ENCODE data around the gene CORO2A.
"Not testable (repeated sequence)": the region's sequence is repeated elsewhere in the genome, so short reads cannot be mapped to it uniquely, and the experiment has no call there.

CORO2A gene

DNA sequence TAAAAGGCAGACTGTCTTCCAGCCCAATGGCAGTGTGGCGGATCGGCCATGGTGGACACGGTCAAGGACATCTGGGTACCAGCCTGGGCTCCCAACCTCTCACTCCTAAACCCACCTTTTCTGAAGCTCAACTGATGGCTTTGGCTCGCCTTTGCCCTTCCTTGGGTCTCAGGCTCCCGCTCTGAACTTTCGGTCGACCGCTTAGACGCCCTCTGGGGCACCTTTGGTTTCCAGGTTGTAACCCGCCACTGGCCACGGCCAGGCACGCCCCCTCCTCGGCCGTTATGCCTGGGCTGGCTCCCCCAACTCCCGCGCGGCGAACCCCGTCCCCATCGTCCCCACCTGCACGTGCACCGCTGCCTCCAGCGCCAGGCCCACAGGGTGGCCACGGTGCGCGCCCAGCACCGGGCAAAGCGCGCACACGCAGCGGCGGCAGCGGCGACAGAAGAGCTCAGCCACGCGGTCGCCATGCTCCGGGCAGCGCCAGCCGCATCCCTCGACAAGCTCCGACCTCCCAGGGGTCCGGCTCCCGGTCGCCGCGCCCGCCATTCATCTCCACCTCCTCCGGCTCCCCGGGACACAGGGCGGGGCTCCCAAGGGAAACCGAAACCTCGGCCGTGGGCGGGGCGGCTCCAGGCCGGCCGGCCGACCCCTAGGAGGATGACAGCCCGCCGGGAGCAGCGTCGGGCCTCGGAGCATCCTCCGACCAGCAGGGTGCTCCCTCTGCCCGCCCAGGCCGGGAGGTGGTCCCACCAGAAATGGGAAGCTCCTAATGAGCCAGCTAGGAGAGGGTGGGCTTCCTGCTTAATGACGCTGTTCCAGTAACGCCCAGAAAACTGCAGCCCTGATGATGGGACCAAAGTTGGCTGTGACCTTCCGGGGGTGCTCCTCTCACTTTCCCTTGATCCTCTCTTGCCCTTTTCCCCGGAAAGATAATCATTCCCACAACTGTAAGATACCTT, 73.5 kb downstream of the CORO2A start, which contains the start of gene TRIM14:
TRIM14 (minus strand) TSS at position 583 of the 962 bp plus-strand sequence; CDS start at position 549, 34 bp downstream.
- H3K4me3 ChIP-seq (ENCODE audit: control insufficient read depth, low read depth, low read length), result peak within 1 kb of the TSS; percentile 71
- DNase-seq (ENCODE audit: low read depth), result no peak
- TF ChIP-seq, protein P1, sequence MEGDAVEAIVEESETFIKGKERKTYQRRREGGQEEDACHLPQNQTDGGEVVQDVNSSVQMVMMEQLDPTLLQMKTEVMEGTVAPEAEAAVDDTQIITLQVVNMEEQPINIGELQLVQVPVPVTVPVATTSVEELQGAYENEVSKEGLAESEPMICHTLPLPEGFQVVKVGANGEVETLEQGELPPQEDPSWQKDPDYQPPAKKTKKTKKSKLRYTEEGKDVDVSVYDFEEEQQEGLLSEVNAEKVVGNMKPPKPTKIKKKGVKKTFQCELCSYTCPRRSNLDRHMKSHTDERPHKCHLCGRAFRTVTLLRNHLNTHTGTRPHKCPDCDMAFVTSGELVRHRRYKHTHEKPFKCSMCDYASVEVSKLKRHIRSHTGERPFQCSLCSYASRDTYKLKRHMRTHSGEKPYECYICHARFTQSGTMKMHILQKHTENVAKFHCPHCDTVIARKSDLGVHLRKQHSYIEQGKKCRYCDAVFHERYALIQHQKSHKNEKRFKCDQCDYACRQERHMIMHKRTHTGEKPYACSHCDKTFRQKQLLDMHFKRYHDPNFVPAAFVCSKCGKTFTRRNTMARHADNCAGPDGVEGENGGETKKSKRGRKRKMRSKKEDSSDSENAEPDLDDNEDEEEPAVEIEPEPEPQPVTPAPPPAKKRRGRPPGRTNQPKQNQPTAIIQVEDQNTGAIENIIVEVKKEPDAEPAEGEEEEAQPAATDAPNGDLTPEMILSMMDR (IDR thresholded peaks at IDR 0.05; ENCODE audit: control insufficient read depth, insufficient read depth, low read depth, low read length, missing control alignments), result peak; percentile 27

DNA sequence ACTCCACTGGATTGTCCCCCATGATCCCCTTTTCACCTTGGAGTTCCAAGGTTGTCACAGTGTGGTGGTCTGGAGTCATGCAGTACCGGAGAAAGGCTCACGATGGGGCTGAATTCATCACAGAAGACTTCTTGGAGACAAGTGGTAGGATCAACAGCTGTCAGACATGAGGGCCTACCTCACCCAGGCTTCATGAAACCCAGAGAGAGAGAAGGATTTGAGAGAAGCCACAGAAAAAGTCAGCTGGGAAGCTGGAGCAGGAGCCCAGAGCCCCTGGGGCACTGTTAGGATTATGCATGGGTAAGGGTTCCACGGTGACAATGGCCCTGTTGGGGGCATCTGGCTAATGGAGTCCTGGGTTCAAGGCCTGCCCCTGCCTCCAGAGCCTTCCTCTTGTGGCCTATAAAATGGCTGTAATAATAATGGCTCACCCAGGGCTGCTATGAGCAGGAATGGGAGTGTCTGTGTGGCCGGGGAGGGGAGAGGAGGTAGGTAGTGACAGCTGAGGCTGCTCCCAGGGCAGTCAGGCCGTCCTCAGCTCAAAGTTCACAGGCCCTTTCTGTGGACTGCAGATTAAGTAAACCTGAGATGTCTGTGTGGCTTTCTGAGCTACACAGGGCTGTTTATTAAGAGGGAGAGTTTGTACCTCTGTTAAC, 74.3 kb downstream of the CORO2A start:
- DNase-seq (ENCODE audit: low read depth), result no peak
- TF ChIP-seq, protein P1 (IDR thresholded peaks at IDR 0.05; ENCODE audit: control insufficient read depth, insufficient read depth, low read depth, low read length, missing control alignments), result peak; percentile 34
- peak overlapping the region; percentile 71 for H3K4me3 ChIP-seq (ENCODE audit: control insufficient read depth, low read depth, low read length)

DNA sequence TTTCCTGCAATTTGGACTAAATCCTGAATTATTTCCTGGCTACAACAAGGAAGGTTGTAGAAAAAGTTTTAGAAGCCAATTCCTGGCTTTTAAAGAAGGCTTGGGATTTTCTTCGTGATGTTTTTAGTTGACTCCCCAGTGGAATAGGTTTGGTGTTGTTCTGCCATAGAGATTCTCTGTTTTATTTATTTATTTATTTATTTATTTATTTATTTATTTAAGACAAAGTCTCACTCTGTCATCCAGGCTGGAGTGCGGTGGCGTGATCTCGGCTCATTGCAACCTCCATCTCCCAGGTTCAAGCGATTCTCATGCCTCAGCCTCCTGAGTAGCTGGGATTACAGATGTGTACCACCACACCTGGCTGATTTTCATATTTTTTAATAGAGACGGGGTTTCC, 75.3 kb downstream of the CORO2A start:
- DNase-seq (ENCODE audit: low read depth); H3K4me3 ChIP-seq (ENCODE audit: control insufficient read depth, low read depth, low read length): not testable (repeated sequence)

DNA sequence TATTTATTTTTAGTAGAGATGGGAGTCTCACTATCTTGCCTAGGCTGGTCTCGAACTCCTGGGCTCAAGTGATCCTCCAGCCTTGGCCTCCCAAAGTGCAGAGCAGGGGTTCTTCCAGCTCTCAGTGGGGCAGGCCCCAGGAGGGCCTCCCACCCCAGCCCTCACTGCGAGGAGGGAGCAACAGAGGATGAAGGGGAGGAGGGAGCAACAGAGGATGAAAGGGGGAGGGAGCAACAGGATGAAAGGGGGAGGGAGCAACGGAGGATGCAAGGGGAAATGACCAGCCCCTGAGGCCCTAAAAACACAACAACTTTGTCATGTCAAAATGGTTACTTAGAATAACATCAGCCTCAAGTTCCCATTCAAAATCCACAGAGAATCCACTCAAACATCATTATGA, 83.4 kb downstream of the CORO2A start:
- no peak for DNase-seq (ENCODE audit: low read depth)
- H3K4me3 ChIP-seq (ENCODE audit: control insufficient read depth, low read depth, low read length), result no peak overlapping the region
- TF ChIP-seq, protein P1 (IDR thresholded peaks at IDR 0.05; ENCODE audit: control insufficient read depth, insufficient read depth, low read depth, low read length, missing control alignments), result no peak

DNA sequence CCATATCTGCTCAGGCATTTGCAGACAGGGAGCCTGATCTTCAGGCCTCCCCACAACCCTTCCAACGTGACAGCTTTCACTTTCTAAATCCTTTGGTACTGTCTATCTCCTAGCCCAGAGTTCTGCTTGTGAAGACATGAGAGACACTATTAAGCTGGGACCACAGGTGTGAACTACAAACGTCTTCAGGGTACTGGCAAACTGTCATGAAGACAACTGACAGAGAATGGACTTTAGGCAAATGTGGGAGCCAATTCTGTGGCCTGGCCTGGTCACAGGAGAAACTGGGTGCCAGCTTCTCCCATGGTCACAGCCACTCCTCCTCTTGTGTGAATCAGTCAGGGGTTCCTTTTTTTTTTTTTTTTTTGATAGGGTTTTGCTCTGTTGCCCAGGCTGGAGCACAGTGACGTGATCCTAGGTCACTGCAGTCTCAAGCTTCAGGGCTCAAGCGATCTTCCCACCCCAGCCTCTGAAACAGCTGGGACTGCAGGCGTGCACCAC, 83.9 kb downstream of the CORO2A start:
- TF ChIP-seq, protein P1 (IDR thresholded peaks at IDR 0.05; ENCODE audit: control insufficient read depth, insufficient read depth, low read depth, low read length, missing control alignments), result no peak
- H3K4me3 ChIP-seq (ENCODE audit: control insufficient read depth, low read depth, low read length), result no peak overlapping the region
- no peak for DNase-seq (ENCODE audit: low read depth)

DNA sequence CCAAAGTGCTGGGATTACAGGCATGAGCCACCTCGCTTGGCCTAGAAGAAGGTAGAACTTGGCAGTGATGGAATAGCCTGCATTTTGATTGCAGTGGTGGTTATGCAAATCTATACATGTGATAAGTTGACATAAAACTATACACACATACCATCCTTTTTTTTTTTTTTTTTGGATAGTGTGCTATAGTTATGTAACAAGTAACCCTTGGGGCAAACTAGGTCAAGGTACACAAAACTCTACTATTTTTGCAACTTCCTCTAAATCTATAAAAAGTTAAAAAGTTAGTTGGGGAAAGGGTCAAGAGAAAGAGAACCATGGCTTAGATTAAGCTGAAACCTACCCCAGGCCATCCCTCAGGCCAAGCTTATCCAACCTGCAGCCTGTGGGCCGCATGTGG, 84.5 kb downstream of the CORO2A start:
- no peak overlapping the region for H3K4me3 ChIP-seq (ENCODE audit: control insufficient read depth, low read depth, low read length)
- no peak for DNase-seq (ENCODE audit: low read depth)
- TF ChIP-seq, protein P1 (IDR thresholded peaks at IDR 0.05; ENCODE audit: control insufficient read depth, insufficient read depth, low read depth, low read length, missing control alignments), result no peak

DNA sequence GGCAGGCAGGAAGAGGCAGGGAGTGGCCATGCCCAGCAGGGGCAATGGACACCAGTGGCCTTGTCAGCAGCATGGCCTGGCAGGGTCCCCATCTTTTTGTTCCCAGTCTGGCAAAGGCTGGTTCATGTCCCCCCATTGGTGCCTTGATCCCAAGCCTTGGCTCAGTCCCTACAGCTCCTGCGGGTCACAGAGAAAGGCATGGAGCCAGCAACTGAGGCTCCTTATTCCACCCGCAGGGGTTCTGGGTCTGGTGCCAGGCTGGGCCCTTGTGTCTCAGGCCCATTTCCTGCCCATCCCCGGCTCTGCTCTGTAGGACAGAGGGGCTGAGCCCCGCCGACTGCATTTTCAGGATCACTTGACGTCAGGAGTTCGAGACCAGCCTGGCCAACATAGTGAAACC, 87.4 kb downstream of the CORO2A start:
- no peak overlapping the region for H3K4me3 ChIP-seq (ENCODE audit: control insufficient read depth, low read depth, low read length)
- TF ChIP-seq, protein P1 (IDR thresholded peaks at IDR 0.05; ENCODE audit: control insufficient read depth, insufficient read depth, low read depth, low read length, missing control alignments), result no peak
- no peak for DNase-seq (ENCODE audit: low read depth)
